ENCODE data around the gene TULP4.

DNA sequence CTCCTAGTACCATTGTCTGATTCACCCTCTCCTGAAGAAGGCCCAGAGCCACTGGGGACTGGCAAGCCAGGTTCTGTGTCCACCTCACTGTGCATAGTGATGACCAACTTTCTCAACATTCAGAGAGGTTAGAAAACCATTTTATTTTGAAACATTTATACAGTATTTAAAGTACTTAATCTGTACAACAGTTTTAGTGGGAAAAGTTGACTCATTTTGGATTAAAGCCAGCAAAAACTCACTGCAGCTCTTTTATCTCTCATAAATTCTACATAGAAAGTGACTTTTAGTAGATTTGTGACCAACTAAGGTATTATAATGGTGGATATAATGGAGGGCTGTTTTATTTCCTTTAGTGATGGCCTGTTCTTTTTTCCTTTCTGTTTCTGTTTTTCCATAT lies 9.7 kb downstream of the TULP4 start:
- no peak for TF ChIP-seq EZH2 (IDR thresholded peaks at IDR 0.05; ENCODE audit: borderline replicate concordance, low read depth, low read length, poor library complexity, severe bottlenecking)
- TF ChIP-seq, protein P1, sequence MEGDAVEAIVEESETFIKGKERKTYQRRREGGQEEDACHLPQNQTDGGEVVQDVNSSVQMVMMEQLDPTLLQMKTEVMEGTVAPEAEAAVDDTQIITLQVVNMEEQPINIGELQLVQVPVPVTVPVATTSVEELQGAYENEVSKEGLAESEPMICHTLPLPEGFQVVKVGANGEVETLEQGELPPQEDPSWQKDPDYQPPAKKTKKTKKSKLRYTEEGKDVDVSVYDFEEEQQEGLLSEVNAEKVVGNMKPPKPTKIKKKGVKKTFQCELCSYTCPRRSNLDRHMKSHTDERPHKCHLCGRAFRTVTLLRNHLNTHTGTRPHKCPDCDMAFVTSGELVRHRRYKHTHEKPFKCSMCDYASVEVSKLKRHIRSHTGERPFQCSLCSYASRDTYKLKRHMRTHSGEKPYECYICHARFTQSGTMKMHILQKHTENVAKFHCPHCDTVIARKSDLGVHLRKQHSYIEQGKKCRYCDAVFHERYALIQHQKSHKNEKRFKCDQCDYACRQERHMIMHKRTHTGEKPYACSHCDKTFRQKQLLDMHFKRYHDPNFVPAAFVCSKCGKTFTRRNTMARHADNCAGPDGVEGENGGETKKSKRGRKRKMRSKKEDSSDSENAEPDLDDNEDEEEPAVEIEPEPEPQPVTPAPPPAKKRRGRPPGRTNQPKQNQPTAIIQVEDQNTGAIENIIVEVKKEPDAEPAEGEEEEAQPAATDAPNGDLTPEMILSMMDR (conservative IDR thresholded peaks at IDR 0.05; ENCODE audit: low read depth, low read length), result no peak

Data from A673 (cell line).